Measurements from ENCODE around the gene WFDC9.

Gene WFDC9

DNA sequence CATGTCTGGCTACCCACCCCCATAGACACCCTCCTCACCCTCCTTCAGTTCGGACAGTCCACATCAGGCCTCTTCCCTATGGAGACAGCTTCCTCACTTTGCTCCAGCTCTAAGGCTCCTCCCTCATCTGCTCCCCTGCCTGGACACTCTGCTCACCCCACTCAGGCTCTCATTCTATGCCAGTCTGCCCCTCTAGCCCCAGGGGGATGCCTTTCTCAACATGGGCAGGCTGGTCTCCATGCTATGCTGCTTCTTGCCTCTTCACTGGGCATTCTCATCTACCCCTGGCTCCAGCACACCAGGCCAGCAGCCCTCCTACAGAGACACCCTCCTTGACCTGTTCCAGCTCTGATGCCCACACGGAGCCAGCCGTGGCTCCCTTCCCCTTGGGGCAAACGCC is 51.9 kb downstream of the WFDC9 start, which contains the start of gene WFDC8:
Gene WFDC8, minus strand, starts transcription at position 101 of the 400 bp plus-strand sequence. Its CDS starts 37 bp downstream, at position 64.
- TF ChIP-seq MZF1 (tag by site-specific recombination; IDR thresholded peaks at IDR 0.05; ENCODE audit: borderline replicate concordance): no peak
- no peak for TF ChIP-seq EGR2 (tag by site-specific recombination; IDR thresholded peaks at IDR 0.05; ENCODE audit: low read depth)
- TF ChIP-seq ZNF426 (tag by site-specific recombination; IDR thresholded peaks at IDR 0.05): no peak
- TF ChIP-seq ZNF302 (tag by site-specific recombination; IDR thresholded peaks at IDR 0.05; ENCODE audit: low read depth): no peak
- no peak for TF ChIP-seq ZNF114 (tag by site-specific recombination; IDR thresholded peaks at IDR 0.05)
- no peak for TF ChIP-seq HOXD13 (CRISPR knock-in tag; IDR thresholded peaks at IDR 0.05; ENCODE audit: borderline replicate concordance)
- no peak for TF ChIP-seq WT1 (tag by site-specific recombination; IDR thresholded peaks at IDR 0.05)
- TF ChIP-seq, protein P1, sequence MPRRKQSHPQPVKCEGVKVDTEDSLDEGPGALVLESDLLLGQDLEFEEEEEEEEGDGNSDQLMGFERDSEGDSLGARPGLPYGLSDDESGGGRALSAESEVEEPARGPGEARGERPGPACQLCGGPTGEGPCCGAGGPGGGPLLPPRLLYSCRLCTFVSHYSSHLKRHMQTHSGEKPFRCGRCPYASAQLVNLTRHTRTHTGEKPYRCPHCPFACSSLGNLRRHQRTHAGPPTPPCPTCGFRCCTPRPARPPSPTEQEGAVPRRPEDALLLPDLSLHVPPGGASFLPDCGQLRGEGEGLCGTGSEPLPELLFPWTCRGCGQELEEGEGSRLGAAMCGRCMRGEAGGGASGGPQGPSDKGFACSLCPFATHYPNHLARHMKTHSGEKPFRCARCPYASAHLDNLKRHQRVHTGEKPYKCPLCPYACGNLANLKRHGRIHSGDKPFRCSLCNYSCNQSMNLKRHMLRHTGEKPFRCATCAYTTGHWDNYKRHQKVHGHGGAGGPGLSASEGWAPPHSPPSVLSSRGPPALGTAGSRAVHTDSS (tag by site-specific recombination; IDR thresholded peaks at IDR 0.05): no peak
- TF ChIP-seq, protein P2, sequence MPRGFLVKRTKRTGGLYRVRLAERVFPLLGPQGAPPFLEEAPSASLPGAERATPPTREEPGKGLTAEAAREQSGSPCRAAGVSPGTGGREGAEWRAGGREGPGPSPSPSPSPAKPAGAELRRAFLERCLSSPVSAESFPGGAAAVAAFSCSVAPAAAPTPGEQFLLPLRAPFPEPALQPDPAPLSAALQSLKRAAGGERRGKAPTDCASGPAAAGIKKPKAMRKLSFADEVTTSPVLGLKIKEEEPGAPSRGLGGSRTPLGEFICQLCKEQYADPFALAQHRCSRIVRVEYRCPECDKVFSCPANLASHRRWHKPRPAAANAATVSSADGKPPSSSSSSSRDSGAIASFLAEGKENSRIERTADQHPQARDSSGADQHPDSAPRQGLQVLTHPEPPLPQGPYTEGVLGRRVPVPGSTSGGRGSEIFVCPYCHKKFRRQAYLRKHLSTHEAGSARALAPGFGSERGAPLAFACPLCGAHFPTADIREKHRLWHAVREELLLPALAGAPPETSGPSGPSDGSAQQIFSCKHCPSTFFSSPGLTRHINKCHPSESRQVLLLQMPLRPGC (tag by site-specific recombination; IDR thresholded peaks at IDR 0.05): no peak
- TF ChIP-seq, protein P3, sequence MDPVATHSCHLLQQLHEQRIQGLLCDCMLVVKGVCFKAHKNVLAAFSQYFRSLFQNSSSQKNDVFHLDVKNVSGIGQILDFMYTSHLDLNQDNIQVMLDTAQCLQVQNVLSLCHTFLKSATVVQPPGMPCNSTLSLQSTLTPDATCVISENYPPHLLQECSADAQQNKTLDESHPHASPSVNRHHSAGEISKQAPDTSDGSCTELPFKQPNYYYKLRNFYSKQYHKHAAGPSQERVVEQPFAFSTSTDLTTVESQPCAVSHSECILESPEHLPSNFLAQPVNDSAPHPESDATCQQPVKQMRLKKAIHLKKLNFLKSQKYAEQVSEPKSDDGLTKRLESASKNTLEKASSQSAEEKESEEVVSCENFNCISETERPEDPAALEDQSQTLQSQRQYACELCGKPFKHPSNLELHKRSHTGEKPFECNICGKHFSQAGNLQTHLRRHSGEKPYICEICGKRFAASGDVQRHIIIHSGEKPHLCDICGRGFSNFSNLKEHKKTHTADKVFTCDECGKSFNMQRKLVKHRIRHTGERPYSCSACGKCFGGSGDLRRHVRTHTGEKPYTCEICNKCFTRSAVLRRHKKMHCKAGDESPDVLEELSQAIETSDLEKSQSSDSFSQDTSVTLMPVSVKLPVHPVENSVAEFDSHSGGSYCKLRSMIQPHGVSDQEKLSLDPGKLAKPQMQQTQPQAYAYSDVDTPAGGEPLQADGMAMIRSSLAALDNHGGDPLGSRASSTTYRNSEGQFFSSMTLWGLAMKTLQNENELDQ (tag by site-specific recombination; IDR thresholded peaks at IDR 0.05; ENCODE audit: low read depth): no peak
- TF ChIP-seq ZNF777 (tag by site-specific recombination; IDR thresholded peaks at IDR 0.05; ENCODE audit: borderline replicate concordance): no peak
- no peak for TF ChIP-seq ZNF791 (tag by site-specific recombination; IDR thresholded peaks at IDR 0.05)
- no peak for TF ChIP-seq ZNF24 (tag by site-specific recombination; IDR thresholded peaks at IDR 0.05)
- no peak for TF ChIP-seq ZNF274 (IDR thresholded peaks at IDR 0.05; ENCODE audit: low read length)
- TF ChIP-seq ZNF274 (tag by site-specific recombination; IDR thresholded peaks at IDR 0.05; ENCODE audit: borderline replicate concordance): no peak
- TF ChIP-seq ZNF112 (tag by site-specific recombination; IDR thresholded peaks at IDR 0.05): no peak
- no peak for TF ChIP-seq ZNF544 (tag by site-specific recombination; IDR thresholded peaks at IDR 0.05)
- TF ChIP-seq, protein P4, sequence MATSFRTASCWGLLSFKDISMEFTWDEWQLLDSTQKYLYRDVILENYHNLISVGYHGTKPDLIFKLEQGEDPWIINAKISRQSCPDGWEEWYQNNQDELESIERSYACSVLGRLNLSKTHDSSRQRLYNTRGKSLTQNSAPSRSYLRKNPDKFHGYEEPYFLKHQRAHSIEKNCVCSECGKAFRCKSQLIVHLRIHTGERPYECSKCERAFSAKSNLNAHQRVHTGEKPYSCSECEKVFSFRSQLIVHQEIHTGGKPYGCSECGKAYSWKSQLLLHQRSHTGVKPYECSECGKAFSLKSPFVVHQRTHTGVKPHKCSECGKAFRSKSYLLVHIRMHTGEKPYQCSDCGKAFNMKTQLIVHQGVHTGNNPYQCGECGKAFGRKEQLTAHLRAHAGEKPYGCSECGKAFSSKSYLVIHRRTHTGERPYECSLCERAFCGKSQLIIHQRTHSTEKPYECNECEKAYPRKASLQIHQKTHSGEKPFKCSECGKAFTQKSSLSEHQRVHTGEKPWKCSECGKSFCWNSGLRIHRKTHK (tag by site-specific recombination; IDR thresholded peaks at IDR 0.05): no peak
- TF ChIP-seq REPIN1 (tag by site-specific recombination; IDR thresholded peaks at IDR 0.05; ENCODE audit: low read depth): no peak
- TF ChIP-seq, protein P5, sequence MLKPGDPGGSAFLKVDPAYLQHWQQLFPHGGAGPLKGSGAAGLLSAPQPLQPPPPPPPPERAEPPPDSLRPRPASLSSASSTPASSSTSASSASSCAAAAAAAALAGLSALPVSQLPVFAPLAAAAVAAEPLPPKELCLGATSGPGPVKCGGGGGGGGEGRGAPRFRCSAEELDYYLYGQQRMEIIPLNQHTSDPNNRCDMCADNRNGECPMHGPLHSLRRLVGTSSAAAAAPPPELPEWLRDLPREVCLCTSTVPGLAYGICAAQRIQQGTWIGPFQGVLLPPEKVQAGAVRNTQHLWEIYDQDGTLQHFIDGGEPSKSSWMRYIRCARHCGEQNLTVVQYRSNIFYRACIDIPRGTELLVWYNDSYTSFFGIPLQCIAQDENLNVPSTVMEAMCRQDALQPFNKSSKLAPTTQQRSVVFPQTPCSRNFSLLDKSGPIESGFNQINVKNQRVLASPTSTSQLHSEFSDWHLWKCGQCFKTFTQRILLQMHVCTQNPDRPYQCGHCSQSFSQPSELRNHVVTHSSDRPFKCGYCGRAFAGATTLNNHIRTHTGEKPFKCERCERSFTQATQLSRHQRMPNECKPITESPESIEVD (tag by site-specific recombination; IDR thresholded peaks at IDR 0.05): no peak
- TF ChIP-seq, protein P6, sequence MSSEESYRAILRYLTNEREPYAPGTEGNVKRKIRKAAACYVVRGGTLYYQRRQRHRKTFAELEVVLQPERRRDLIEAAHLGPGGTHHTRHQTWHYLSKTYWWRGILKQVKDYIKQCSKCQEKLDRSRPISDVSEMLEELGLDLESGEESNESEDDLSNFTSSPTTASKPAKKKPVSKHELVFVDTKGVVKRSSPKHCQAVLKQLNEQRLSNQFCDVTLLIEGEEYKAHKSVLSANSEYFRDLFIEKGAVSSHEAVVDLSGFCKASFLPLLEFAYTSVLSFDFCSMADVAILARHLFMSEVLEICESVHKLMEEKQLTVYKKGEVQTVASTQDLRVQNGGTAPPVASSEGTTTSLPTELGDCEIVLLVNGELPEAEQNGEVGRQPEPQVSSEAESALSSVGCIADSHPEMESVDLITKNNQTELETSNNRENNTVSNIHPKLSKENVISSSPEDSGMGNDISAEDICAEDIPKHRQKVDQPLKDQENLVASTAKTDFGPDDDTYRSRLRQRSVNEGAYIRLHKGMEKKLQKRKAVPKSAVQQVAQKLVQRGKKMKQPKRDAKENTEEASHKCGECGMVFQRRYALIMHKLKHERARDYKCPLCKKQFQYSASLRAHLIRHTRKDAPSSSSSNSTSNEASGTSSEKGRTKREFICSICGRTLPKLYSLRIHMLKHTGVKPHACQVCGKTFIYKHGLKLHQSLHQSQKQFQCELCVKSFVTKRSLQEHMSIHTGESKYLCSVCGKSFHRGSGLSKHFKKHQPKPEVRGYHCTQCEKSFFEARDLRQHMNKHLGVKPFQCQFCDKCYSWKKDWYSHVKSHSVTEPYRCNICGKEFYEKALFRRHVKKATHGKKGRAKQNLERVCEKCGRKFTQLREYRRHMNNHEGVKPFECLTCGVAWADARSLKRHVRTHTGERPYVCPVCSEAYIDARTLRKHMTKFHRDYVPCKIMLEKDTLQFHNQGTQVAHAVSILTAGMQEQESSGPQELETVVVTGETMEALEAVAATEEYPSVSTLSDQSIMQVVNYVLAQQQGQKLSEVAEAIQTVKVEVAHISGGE (tag by site-specific recombination; conservative IDR thresholded peaks at IDR 0.05; ENCODE audit: low read depth): no peak
- CTCF ChIA-PET: interaction anchor here (0.8 to 1.4 kb wide), 2 partner anchors 13 to 191 kb away, joined by 3 to 5 read pairs; no protein-coding TSS in a partner anchor
- no peaks in the 10 kb centered on the region for H3K4me1 ChIP-seq (ENCODE audit: control insufficient read depth, insufficient read depth, low read length)
- H3K27ac ChIP-seq (ENCODE audit: extremely low read depth, low read depth, low read length): no peak within 1 kb of the TSS
- H3K4me3 ChIP-seq (ENCODE audit: low read depth, low read length): no peak within 1 kb of the TSS
- no peaks in the 10 kb centered on the region for H3K9me3 ChIP-seq (ENCODE audit: control insufficient read depth, insufficient read depth, low read depth, low read length)
- H3K36me3 ChIP-seq (ENCODE audit: control insufficient read depth in 2 of 2, insufficient read depth in 1 of 2, low read length in 2 of 2): no peaks in the 10 kb centered on the region
- POLR2A ChIA-PET: no interaction called here
